Karpas-422 (cell line): Measurements from ENCODE around the gene FAM204A. TPM values are rescaled to one million over a fixed set of nuclear protein-coding genes. Genes with fewer than 3 reads are reported as not detected.

Experiments
- DNase-seq: peaks from one replicate; pipeline ENCODE4 v3.0.0-alpha.2; 2015
- H2AFZ ChIP-seq: fragments of 200-600 bp; sonication (generic); 2 replicates; pipeline ENCODE4 v1.6.1; 2014; ENCODE audit warnings: antibody characterized with exemption, low read length, mixed read lengths
- H3K27ac ChIP-seq: fragments of 200-600 bp; sonication (generic); 2 replicates; pipeline ENCODE4 v1.5.1; 2014; ENCODE audit warnings: mild to moderate bottlenecking, low read length, moderate library complexity
- H3K27me3 ChIP-seq: fragments of 200-600 bp; sonication (generic); 2 replicates; pipeline ENCODE4 v1.6.1; 2014; ENCODE audit warnings: low read length, mixed read lengths
- H3K36me3 ChIP-seq: fragments of 200-600 bp; sonication (generic); 2 replicates; pipeline ENCODE4 v1.6.1; 2014; ENCODE audit warnings: low read length, mixed read lengths; ENCODE audit not compliant: insufficient read depth
- H3K4me1 ChIP-seq: fragments of 200-600 bp; sonication (generic); 2 replicates; pipeline ENCODE4 v1.6.1; 2014; ENCODE audit warnings: mild to moderate bottlenecking, low read length, mixed read lengths
- H3K4me2 ChIP-seq: fragments of 200-600 bp; sonication (generic); 2 replicates; pipeline ENCODE4 v1.6.1; 2014; ENCODE audit warnings: low read length, low read depth, mild to moderate bottlenecking; ENCODE audit not compliant: poor library complexity, severe bottlenecking
- H3K4me3 ChIP-seq: fragments of 200-600 bp; sonication (generic); 2 replicates; pipeline ENCODE4 v1.5.1; 2014; ENCODE audit warnings: mild to moderate bottlenecking, antibody characterized with exemption, low read length, mixed read lengths
- H3K79me2 ChIP-seq: fragments of 200-600 bp; sonication (generic); 2 replicates; pipeline ENCODE4 v1.6.1; 2014; ENCODE audit warnings: mild to moderate bottlenecking, low read length, mixed read lengths
- H3K9ac ChIP-seq: fragments of 200-600 bp; sonication (generic); 2 replicates; pipeline ENCODE4 v1.6.0; 2014; ENCODE audit warnings: low read length
- H3K9me2 ChIP-seq: fragments of 200-600 bp; sonication (generic), shearing (Covaris generic); replicated peaks from 2 replicates; pipeline ENCODE4 v1.6.0; 2014; ENCODE audit warnings: mild to moderate bottlenecking, low read length, moderate library complexity; ENCODE audit not compliant: insufficient read depth
- H3K9me3 ChIP-seq: fragments of 300-700, 200-600 bp; sonication (generic); 2 replicates; pipeline ENCODE4 v1.6.1; 2014; ENCODE audit warnings: low read length, mixed read lengths
- H4K20me1 ChIP-seq: fragments of 200-600 bp; sonication (generic); 2 replicates; pipeline ENCODE4 v1.6.1; 2014; ENCODE audit warnings: mild to moderate bottlenecking, antibody characterized with exemption, low read length, low read depth; ENCODE audit not compliant: insufficient read depth
- total RNA-seq: library from RNA; depleted of rRNA; stranded (reverse); fragments of >200 nt; shearing (Covaris generic); gene quantifications from 2 replicates; pipeline ENCODE4 v1.2.3, GENCODE V29; 2014; ENCODE audit warnings: low replicate concordance

FAM204A gene
- total RNA-seq, 1 experiment from 2014 or later = 56.1 TPM

DNA sequence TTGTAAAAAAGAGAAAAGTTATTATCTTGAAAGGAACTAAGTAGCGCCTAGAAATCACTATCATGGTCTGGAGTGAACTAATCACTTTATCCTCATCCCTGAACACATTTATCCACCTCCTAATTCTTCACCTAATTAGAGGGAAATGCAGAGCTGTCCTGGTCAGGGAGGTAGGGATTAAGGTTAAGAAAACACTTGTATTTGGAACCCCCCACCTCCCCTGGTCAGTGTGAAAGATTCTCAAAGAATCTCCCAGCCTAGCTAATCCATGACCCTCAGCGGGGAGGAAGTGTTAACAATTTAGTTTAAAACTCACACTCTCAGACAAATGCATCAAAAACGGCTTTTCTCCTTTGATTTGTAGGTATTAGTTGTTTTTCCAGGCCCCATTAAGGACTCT, 83.8 kb downstream of the FAM204A start:
- no peak overlapping the region for H3K4me3 ChIP-seq
- H3K9ac ChIP-seq = no peak overlapping the region
- no peak overlapping the region for H2AFZ ChIP-seq
- no peak overlapping the region for H3K4me2 ChIP-seq
- no peaks in the 10 kb centered on the region for H3K9me3 ChIP-seq
- no peaks in the 10 kb centered on the region for H3K79me2 ChIP-seq
- no peaks in the 10 kb centered on the region for H3K27me3 ChIP-seq
- H3K4me1 ChIP-seq = no peaks in the 10 kb centered on the region
- no peaks in the 10 kb centered on the region for H3K36me3 ChIP-seq
- no peaks in the 10 kb centered on the region for H3K9me2 ChIP-seq
- no peak overlapping the region for H3K27ac ChIP-seq
- DNase-seq = no peak
- no peaks in the 10 kb centered on the region for H4K20me1 ChIP-seq

- H3K4me1 ChIP-seq = no peaks in the 10 kb centered on the region
- DNase-seq = no peak
- H3K27ac ChIP-seq = no peak overlapping the region
- H3K36me3 ChIP-seq = no peaks in the 10 kb centered on the region
- no peaks in the 10 kb centered on the region for H3K79me2 ChIP-seq
- no peaks in the 10 kb centered on the region for H3K9me2 ChIP-seq
- no peak overlapping the region for H3K4me2 ChIP-seq
- no peak overlapping the region for H3K9ac ChIP-seq
- H3K27me3 ChIP-seq = no peaks in the 10 kb centered on the region
- H4K20me1 ChIP-seq = no peaks in the 10 kb centered on the region
- H3K9me3 ChIP-seq = no peaks in the 10 kb centered on the region
- no peak overlapping the region for H2AFZ ChIP-seq
- no peak overlapping the region for H3K4me3 ChIP-seq
Measured at GRCh38 chr10:118256825-118257570, 85.1 kb downstream of the FAM204A start.

GRCh38 chr10:118256209-118256608, 85.9 kb downstream of the FAM204A start:
- Histone ChIP-seq H3K27ac (no peak overlapping the region), H3K9ac (no peak overlapping the region)

DNA sequence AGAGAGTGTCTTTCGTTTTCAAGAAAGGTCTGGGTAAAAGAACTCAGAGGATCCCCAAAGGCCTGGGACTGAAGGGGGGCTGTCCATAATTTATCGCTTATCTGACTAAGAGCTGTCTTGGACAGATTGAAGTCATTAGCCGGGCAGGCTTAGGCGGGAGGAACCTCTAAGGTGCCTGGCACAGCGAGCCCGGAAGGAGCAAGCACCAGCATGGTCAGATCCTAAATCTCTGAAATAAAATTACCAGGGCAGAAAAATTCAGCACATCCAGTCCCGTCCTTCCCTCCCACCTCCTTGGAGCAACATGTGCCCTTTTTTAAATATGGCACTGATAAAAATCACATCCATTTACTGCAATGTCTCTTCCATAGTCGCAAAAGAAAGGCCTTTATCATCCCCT, 86.8 kb downstream of the FAM204A start:
- H3K9ac ChIP-seq = no peak overlapping the region
- H3K9me2 ChIP-seq = no peaks in the 10 kb centered on the region
- no peak overlapping the region for H3K27ac ChIP-seq
- DNase-seq = no peak
- H3K4me1 ChIP-seq = no peaks in the 10 kb centered on the region
- no peak overlapping the region for H2AFZ ChIP-seq
- no peaks in the 10 kb centered on the region for H4K20me1 ChIP-seq
- no peaks in the 10 kb centered on the region for H3K9me3 ChIP-seq
- H3K27me3 ChIP-seq = no peaks in the 10 kb centered on the region
- H3K36me3 ChIP-seq = no peaks in the 10 kb centered on the region
- no peak overlapping the region for H3K4me3 ChIP-seq
- no peaks in the 10 kb centered on the region for H3K79me2 ChIP-seq
- H3K4me2 ChIP-seq = no peak overlapping the region

More at GRCh38 chr10:118256209-118256608, 85.9 kb downstream of the FAM204A start:
- Histone ChIP-seq H2AFZ (no peak overlapping the region), H3K9me2 (no peaks in the 10 kb centered on the region), H3K79me2 (no peaks in the 10 kb centered on the region), H3K36me3 (no peaks in the 10 kb centered on the region), H3K27me3 (no peaks in the 10 kb centered on the region), H3K9me3 (no peaks in the 10 kb centered on the region), H3K4me3 (no peak overlapping the region), H3K4me1 (no peaks in the 10 kb centered on the region), H3K4me2 (no peak overlapping the region), H4K20me1 (no peaks in the 10 kb centered on the region)
- no peak for DNase-seq

GRCh38 chr10:118254654-118255053, 87.5 kb downstream of the FAM204A start:
- no peak for DNase-seq
- H3K4me2 ChIP-seq = no peak overlapping the region
- H2AFZ ChIP-seq = no peak overlapping the region

GRCh38 chr10:118253397-118253796, 88.7 kb downstream of the FAM204A start:
- no peak overlapping the region for H3K9ac ChIP-seq
- no peak overlapping the region for H2AFZ ChIP-seq
- H4K20me1 ChIP-seq = no peaks in the 10 kb centered on the region
- H3K27me3 ChIP-seq = no peaks in the 10 kb centered on the region
- H3K4me3 ChIP-seq = no peak overlapping the region
- no peak for DNase-seq
- H3K27ac ChIP-seq = no peak overlapping the region
- no peaks in the 10 kb centered on the region for H3K9me2 ChIP-seq
- no peaks in the 10 kb centered on the region for H3K4me1 ChIP-seq
- no peaks in the 10 kb centered on the region for H3K9me3 ChIP-seq
- no peaks in the 10 kb centered on the region for H3K79me2 ChIP-seq
- H3K36me3 ChIP-seq = no peaks in the 10 kb centered on the region
- no peak overlapping the region for H3K4me2 ChIP-seq

More at GRCh38 chr10:118254654-118255053, 87.5 kb downstream of the FAM204A start:
- H3K36me3 ChIP-seq = no peaks in the 10 kb centered on the region
- no peaks in the 10 kb centered on the region for H3K9me2 ChIP-seq
- H3K27me3 ChIP-seq = no peaks in the 10 kb centered on the region
- no peak overlapping the region for H3K27ac ChIP-seq
- H3K9me3 ChIP-seq = no peaks in the 10 kb centered on the region
- H3K4me3 ChIP-seq = no peak overlapping the region
- H3K4me1 ChIP-seq = no peaks in the 10 kb centered on the region
- H3K79me2 ChIP-seq = no peaks in the 10 kb centered on the region
- H3K9ac ChIP-seq = no peak overlapping the region
- no peaks in the 10 kb centered on the region for H4K20me1 ChIP-seq

GRCh38 chr10:118251791-118252190, 90.3 kb downstream of the FAM204A start:
- Histone ChIP-seq H2AFZ (no peak overlapping the region), H3K27ac (no peak overlapping the region), H3K4me3 (no peak overlapping the region), H3K79me2 (no peaks in the 10 kb centered on the region), H3K9ac (no peak overlapping the region), H3K9me2 (no peaks in the 10 kb centered on the region), H3K36me3 (no peaks in the 10 kb centered on the region), H3K9me3 (no peaks in the 10 kb centered on the region), H3K4me2 (no peak overlapping the region), H4K20me1 (no peaks in the 10 kb centered on the region), H3K4me1 (no peaks in the 10 kb centered on the region), H3K27me3 (no peaks in the 10 kb centered on the region)
- no peak for DNase-seq

- H3K9me2 ChIP-seq = no peaks in the 10 kb centered on the region
- no peaks in the 10 kb centered on the region for H3K27me3 ChIP-seq
- H3K9ac ChIP-seq = no peak overlapping the region
- H3K36me3 ChIP-seq = no peaks in the 10 kb centered on the region
- no peaks in the 10 kb centered on the region for H3K9me3 ChIP-seq
- DNase-seq = no peak
- H3K4me3 ChIP-seq = no peak overlapping the region
- H2AFZ ChIP-seq = no peak overlapping the region
- no peaks in the 10 kb centered on the region for H3K79me2 ChIP-seq
- no peaks in the 10 kb centered on the region for H4K20me1 ChIP-seq
- H3K27ac ChIP-seq = no peak overlapping the region
- H3K4me2 ChIP-seq = no peak overlapping the region
- no peaks in the 10 kb centered on the region for H3K4me1 ChIP-seq
Measured at GRCh38 chr10:118249714-118250113, 92.4 kb downstream of the FAM204A start.
